H1 (cell line): ENCODE measurements around the gene UTS2R. TPM values are rescaled to one million over a fixed set of nuclear protein-coding genes. Genes with fewer than 3 reads are reported as not detected.

ENCODE experiments used
- CTCF ChIA-PET: fragments of 300-600 bp; sonication (Branson Sonifier 250); formaldehyde crosslinking; loops from one replicate; lab custom pipeline; 2021; ENCODE audit not compliant: partially characterized antibody; lab: Charles Lee
- POLR2A ChIA-PET: fragments of 300-600 bp; sonication (Branson Sonifier 250); formaldehyde crosslinking; loops from one replicate; lab custom pipeline; 2021; ENCODE audit warnings: inconsistent platforms; ENCODE audit not compliant: partially characterized antibody; lab: Charles Lee
- DNase-seq, 2 experiments: peaks; one replicate each; pipeline versions ENCODE4 v3.0.0 to v3.0.0-alpha.2; 2010 to 2022; ENCODE audit warnings: low spot score in 2 of 2, low read depth in 1 of 2, mixed read lengths in 1 of 2
- FAIRE-seq: peaks from 2 replicates; lab custom pipeline; 2011; peaks lifted over from hg19 to GRCh38; lab: Jason Lieb, UNC
- H2AFZ ChIP-seq: 2 replicates; pipeline ENCODE4 v1.8.1; 2012; ENCODE audit warnings: low read length, inconsistent platforms
- H2AK5ac ChIP-seq: 2 replicates; pipeline ENCODE4 v1.6.1; 2013; ENCODE audit warnings: low read depth, low read length
- H2BK120ac ChIP-seq: replicated peaks from 2 replicates; pipeline ENCODE3; 2013; ENCODE audit warnings: low read depth, low read length, inconsistent platforms
- H2BK12ac ChIP-seq: 2 replicates; pipeline ENCODE4 v1.6.1; 2013; ENCODE audit warnings: low read depth, low read length
- H2BK15ac ChIP-seq: 2 replicates; pipeline ENCODE4 v1.6.1; 2013; ENCODE audit warnings: low read length
- H2BK20ac ChIP-seq: 2 replicates; pipeline ENCODE4 v1.6.1; 2013; ENCODE audit warnings: low read length
- H2BK5ac ChIP-seq: 2 replicates; pipeline ENCODE4 v1.6.1; 2013; ENCODE audit warnings: low read depth, low read length
- H3K14ac ChIP-seq: 2 replicates; pipeline ENCODE4 v1.6.1; 2013; ENCODE audit warnings: inconsistent platforms; ENCODE audit not compliant: insufficient read length
- H3K18ac ChIP-seq: 2 replicates; pipeline ENCODE4 v1.6.1; 2013; ENCODE audit warnings: low read length; ENCODE audit errors: extremely low read depth
- H3K23ac ChIP-seq: 2 replicates; pipeline ENCODE4 v1.6.1; 2013; ENCODE audit warnings: inconsistent platforms; ENCODE audit not compliant: insufficient read length
- H3K23me2 ChIP-seq: 2 replicates; pipeline ENCODE4 v1.6.1; 2013; ENCODE audit warnings: low read depth, low read length
- H3K27ac ChIP-seq: 2 replicates; pipeline ENCODE4 v1.6.1; 2011; ENCODE audit warnings: low read depth, low read length, inconsistent platforms
- H3K27me3 ChIP-seq, 4 experiments: replicated peaks in 1 of 4; 1 replicate in 1 of 4; 2 replicates in 3 of 4; pipeline versions ENCODE4 v1.6.1 to v1.8.1; 2011 to 2013; ENCODE audit warnings: low read length in 3 of 4, mild to moderate bottlenecking in 3 of 4, inconsistent platforms in 2 of 4, mixed read lengths in 2 of 4, moderate library complexity in 1 of 4; ENCODE audit not compliant: control insufficient read depth in 3 of 4, insufficient read depth in 3 of 4; ENCODE audit errors: extremely low read depth in 1 of 4
- H3K36me3 ChIP-seq, 4 experiments: 2 replicates each; pipeline versions ENCODE4 v1.6.1 to v1.8.1; 2011 to 2013; ENCODE audit warnings: mild to moderate bottlenecking in 4 of 4, low read length in 3 of 4, moderate library complexity in 2 of 4, control low read depth in 1 of 4, inconsistent platforms in 1 of 4; ENCODE audit not compliant: insufficient read depth in 4 of 4, control insufficient read depth in 2 of 4
- H3K4ac ChIP-seq: replicated peaks from 2 replicates; pipeline ENCODE3; 2013; ENCODE audit warnings: low read length, low read depth, mixed read lengths, inconsistent platforms; ENCODE audit not compliant: insufficient read length
- H3K4me1 ChIP-seq, 4 experiments: replicated peaks in 1 of 4; 1 replicate in 1 of 4; 2 replicates in 3 of 4; pipeline versions ENCODE4 v1.6.1 to v1.8.1; 2011 to 2013; ENCODE audit warnings: low read length in 3 of 4, inconsistent platforms in 2 of 4, mixed read lengths in 1 of 4; ENCODE audit not compliant: insufficient read depth in 4 of 4, control insufficient read depth in 3 of 4
- H3K4me2 ChIP-seq, 2 experiments: 2 replicates each; pipeline versions ENCODE4 v1.6.1 to v1.8.1; 2011 to 2013; ENCODE audit warnings: low read depth in 2 of 2, low read length in 2 of 2, control low read depth in 1 of 2, inconsistent platforms in 1 of 2, mild to moderate bottlenecking in 1 of 2; ENCODE audit not compliant: insufficient read depth in 1 of 2
- H3K4me3 ChIP-seq, 4 experiments: fragments of 200-600, 300-600 bp in 1 of 4; sonication (generic), shearing (Covaris generic), sonication (Bioruptor Twin) in 1 of 4; 2 replicates each; pipeline versions ENCODE4 v1.5.1 to v1.8.1; 2011 to 2016; ENCODE audit warnings: low read length in 4 of 4, low read depth in 3 of 4, control low read depth in 2 of 4, inconsistent platforms in 2 of 4, mild to moderate bottlenecking in 2 of 4, mixed read lengths in 1 of 4, moderate library complexity in 1 of 4; ENCODE audit not compliant: insufficient read depth in 2 of 4; ENCODE audit errors: extremely low read depth in 1 of 4
- H3K56ac ChIP-seq: replicated peaks from 2 replicates; pipeline ENCODE3; 2013; ENCODE audit warnings: low read depth, mild to moderate bottlenecking, mixed read lengths, low read length, inconsistent platforms; ENCODE audit not compliant: insufficient read length
- H3K79me1 ChIP-seq: 2 replicates; pipeline ENCODE4 v1.6.1; 2013; ENCODE audit warnings: low read depth, low read length, control low read depth
- H3K79me2 ChIP-seq, 2 experiments: 2 replicates each; pipeline versions ENCODE4 v1.6.1 to v1.8.1; 2012 to 2013; ENCODE audit warnings: low read length in 2 of 2, mild to moderate bottlenecking in 2 of 2, inconsistent platforms in 1 of 2; ENCODE audit not compliant: insufficient read depth in 2 of 2, control insufficient read depth in 1 of 2
- H3K9ac ChIP-seq, 4 experiments: replicated peaks in 1 of 4; 1 replicate in 1 of 4; 2 replicates in 3 of 4; pipeline versions ENCODE4 v1.6.1 to v1.8.1; 2011 to 2013; ENCODE audit warnings: low read depth in 3 of 4, low read length in 3 of 4, control low read depth in 2 of 4, mild to moderate bottlenecking in 2 of 4, moderate library complexity in 2 of 4, inconsistent platforms in 1 of 4; ENCODE audit errors: extremely low read depth in 1 of 4
- H3K9me3 ChIP-seq, 2 experiments: 2 replicates each; pipeline versions ENCODE4 v1.6.1 to v1.8.1; 2012 to 2013; ENCODE audit warnings: mild to moderate bottlenecking in 2 of 2, moderate library complexity in 2 of 2, control low read depth in 1 of 2, inconsistent platforms in 1 of 2, low read depth in 1 of 2, low read length in 1 of 2, mixed read lengths in 1 of 2; ENCODE audit not compliant: insufficient read depth in 2 of 2
- H4K20me1 ChIP-seq, 2 experiments: replicated peaks in 1 of 2; 2 replicates each; pipeline versions ENCODE3 to v1.8.1; 2011 to 2013; ENCODE audit warnings: inconsistent platforms in 2 of 2, low read length in 2 of 2, mild to moderate bottlenecking in 1 of 2; ENCODE audit not compliant: insufficient read depth in 2 of 2, control insufficient read depth in 1 of 2
- H4K5ac ChIP-seq: 2 replicates; pipeline ENCODE4 v1.6.1; 2013; ENCODE audit warnings: low read length, low read depth, mixed read lengths, inconsistent platforms; ENCODE audit not compliant: insufficient read length
- H4K8ac ChIP-seq: 2 replicates; pipeline ENCODE4 v1.8.0; 2013; ENCODE audit warnings: mild to moderate bottlenecking, moderate library complexity, low read length, inconsistent platforms; ENCODE audit not compliant: insufficient read depth; ENCODE audit errors: extremely low read depth
- H4K91ac ChIP-seq: replicated peaks from 2 replicates; pipeline ENCODE3; 2013; ENCODE audit warnings: low read length, mixed read lengths, inconsistent platforms; ENCODE audit not compliant: insufficient read length
- HDAC6 ChIP-seq: IDR thresholded peaks from one replicate; pipeline ENCODE4 v1.7.1; 2012; ENCODE audit warnings: low read depth, mild to moderate bottlenecking, inconsistent platforms, low read length, moderate library complexity
- RXRA ChIP-seq: IDR thresholded peaks from 2 replicates; pipeline ENCODE4 v1.6.1; 2011; ENCODE audit warnings: low read depth, mild to moderate bottlenecking, low read length, moderate library complexity; ENCODE audit not compliant: insufficient read depth
- SRF ChIP-seq: IDR thresholded peaks from 2 replicates; pipeline ENCODE4 v1.6.1; 2011; ENCODE audit warnings: mild to moderate bottlenecking, low read depth, low read length, moderate library complexity
- TAF1 ChIP-seq: IDR thresholded peaks from 2 replicates; pipeline ENCODE4 v1.6.1; 2011; ENCODE audit warnings: mild to moderate bottlenecking, low read depth, low read length
- WGBS, 2 experiments: shearing (Covaris generic) in 1 of 2; methylation state at CpG; one replicate each; pipeline versions ENCODE4 v1.1.6 to v1.1.7; 2013 to 2015; ENCODE audit warnings: low lambda C conversion rate in 2 of 2, mixed read lengths in 2 of 2, inconsistent platforms in 1 of 2, low coverage in 1 of 2, missing lambda C conversion rate in 1 of 2; ENCODE audit not compliant: insufficient replicate concordance in 2 of 2, insufficient coverage in 1 of 2, insufficient read length in 1 of 2; ENCODE audit errors: extremely low coverage in 1 of 2, missing lambda C conversion rate in 1 of 2; 5-methylcytosine and 5-hydroxymethylcytosine counted together
- polyA plus RNA-seq, 7 experiments: library from polyadenylated mRNA; depleted of rRNA in 3 of 7; stranded (reverse) in 5 of 7; unstranded in 2 of 7; fragments of >200 nt in 5 of 7; fragments of 200-250 nt in 2 of 7; gene quantifications; 1 replicate in 5 of 7; 2 replicates in 1 of 7; 4 replicates in 1 of 7; pipeline versions ENCODE4 v1.2.1 to v1.2.3, GENCODE V29; 2011 to 2013; ENCODE audit warnings: missing spikeins in 2 of 7, mixed read lengths in 2 of 7
- total RNA-seq: library from RNA; stranded (reverse); fragmentation: NEBNext Ultra II Directional; extraction: Animal tissue kit (Norgen Biotek cat#: 25700); gene quantifications from 2 replicates; pipeline ENCODE4 v1.2.1, GENCODE V29; 2021

The UTS2R gene
- total and polyA plus RNA-seq, 2 of the 8 experiments (the other 6 are each of a cell fraction or from before 2014, with no cell fraction given): 0.27 TPM; not detected in 1

DNA sequence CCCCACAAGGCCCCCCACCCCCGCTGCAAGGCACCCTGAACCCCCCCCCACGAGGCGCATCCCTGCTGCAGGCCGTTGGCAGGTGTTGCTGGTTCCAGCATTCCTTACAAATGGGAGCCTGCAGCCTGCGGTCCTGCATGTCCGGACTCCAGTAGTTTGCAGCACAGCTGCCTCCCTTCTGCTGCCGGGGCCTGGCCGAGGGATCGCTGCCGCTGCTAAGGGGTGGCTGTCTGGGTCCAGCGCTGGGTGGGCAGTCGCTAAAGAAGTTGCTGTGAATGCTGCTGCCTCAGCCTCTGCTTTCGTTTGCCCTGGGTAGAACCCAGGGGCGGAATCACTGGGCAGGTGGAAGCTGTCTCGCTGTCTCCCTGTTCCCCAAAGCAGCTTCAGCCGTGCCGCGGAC, 11.8 kb downstream of the UTS2R start:
- Histone ChIP-seq H2AK5ac (no peak overlapping the region), H3K27ac (no peak overlapping the region), H3K27me3 (no peaks in the 10 kb centered on the region; a peak in 2 of 7 replicates), H3K4ac (no peak overlapping the region), H3K4me3 (no peak overlapping the region), H3K79me2 (no peaks in the 10 kb centered on the region), H2BK15ac (no peak overlapping the region), H3K14ac (no peak overlapping the region), H3K36me3 (no peaks in the 10 kb centered on the region), H3K23ac (no peak overlapping the region), H3K9me3 (no peaks in the 10 kb centered on the region), H2BK5ac (no peak overlapping the region), H3K4me2 (no peak overlapping the region), H3K9ac (no peak overlapping the region), H4K91ac (no peak overlapping the region), H3K4me1 (peaks cover 0 to 9% (median 5%) of the 10 kb centered on the region in 4 experiments; a peak in 5 of 7 replicates), H2BK120ac (no peak overlapping the region), H4K20me1 (peaks cover 0 to 3% of the 10 kb centered on the region in 2 experiments), H3K79me1 (no peaks in the 10 kb centered on the region), H3K56ac (no peak overlapping the region), H3K18ac (no peak overlapping the region), H4K8ac (no peak overlapping the region), H3K23me2 (no peaks in the 10 kb centered on the region), H2BK12ac (no peak overlapping the region), H4K5ac (no peak overlapping the region), H2BK20ac (no peak overlapping the region), H2AFZ (no peak overlapping the region)
- TF ChIP-seq SRF (no peak), TAF1 (no peak), RXRA (no peak), HDAC6 (no peak)
- POLR2A ChIA-PET: interaction anchor here (1.1 to 2.9 kb wide), 3 partner anchors 8 to 41 kb away, joined by 3 to 14 read pairs (median 3); no protein-coding TSS in a partner anchor
- FAIRE-seq (no peak), DNase-seq (no peak)
- CTCF ChIA-PET: interaction anchor here (0.9 to 1.3 kb wide), 4 partner anchors 27 to 33 kb away, joined by 3 read pairs; no protein-coding TSS in a partner anchor
- WGBS, 2 experiments: 80% methylated on average over 16 of the region's 18 CpGs; no CpG with 5 or more reads in 1 of the 2 experiments
